Peyer's patch (tissue), 4 donors: ENCODE measurements around the gene NEURL1B.

Source experiments
- POLR2A ChIP-seq, 2 donors: fragments of 450-650 bp; IDR thresholded peaks; one replicate each; pipeline ENCODE4 v1.5.1; 2017; ENCODE audit warnings: antibody characterized with exemption in 2 of 2, mild to moderate bottlenecking in 2 of 2, moderate library complexity in 2 of 2
- TF ChIP-seq, protein P1 (sequence below), 6 experiments: fragments of 450-650 bp in 4 of 6; fragments of 200-600 bp in 2 of 6; sonication (generic) in 1 of 6; IDR thresholded peaks; one replicate each; pipeline ENCODE4 v1.5.1; 2017 to 2019; ENCODE audit warnings: antibody characterized with exemption in 6 of 6, mild to moderate bottlenecking in 3 of 6, moderate library complexity in 1 of 6

DNA sequence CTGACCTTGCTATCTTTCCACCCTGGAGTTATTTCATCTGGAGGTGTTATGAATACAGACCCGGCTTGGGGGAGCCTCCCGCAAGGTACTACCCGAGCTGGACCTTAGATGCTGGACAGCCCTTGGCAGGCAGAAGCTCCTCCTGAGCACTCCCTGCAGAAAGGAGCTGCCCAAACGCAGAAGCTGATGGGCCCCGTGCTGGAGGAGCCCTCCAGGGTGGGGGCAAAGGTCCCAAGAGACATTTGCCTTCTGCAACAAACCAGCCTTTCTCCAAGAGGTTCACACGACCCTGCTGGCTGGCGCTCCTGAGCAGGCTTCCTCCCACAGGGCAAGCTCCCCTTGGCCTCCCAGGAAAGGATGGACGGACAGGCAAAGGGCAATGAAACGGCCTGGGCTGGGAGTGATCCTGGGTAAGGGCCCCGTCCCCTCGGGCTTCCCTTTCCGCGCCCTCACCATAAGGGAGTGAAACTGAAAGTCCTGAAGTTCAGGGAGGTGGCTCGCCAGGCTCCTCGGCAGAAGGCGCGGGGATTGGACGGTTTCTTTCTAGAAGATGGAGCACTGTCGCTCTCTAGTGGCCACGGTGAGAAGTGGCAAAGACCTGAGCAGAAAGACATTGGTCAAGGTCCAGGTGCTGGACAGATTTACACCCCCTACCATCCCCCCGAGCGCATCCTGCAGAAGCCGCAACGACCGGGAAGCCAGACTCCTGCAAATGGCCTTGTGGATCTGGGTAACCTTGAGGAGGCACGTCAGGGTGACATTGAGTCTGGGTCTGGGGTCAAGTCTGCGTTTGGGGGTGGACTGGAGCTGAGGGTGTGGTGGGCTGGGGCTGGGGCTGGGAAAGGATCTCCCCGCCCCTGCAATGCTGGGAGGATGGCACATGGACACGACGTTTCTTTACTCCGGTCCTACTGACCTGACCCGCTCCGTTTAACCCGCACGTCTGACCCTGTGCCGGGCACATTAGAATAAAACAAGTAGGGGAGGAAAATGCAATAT is 56.4 kb downstream of the NEURL1B start:
- TF ChIP-seq, protein P1, sequence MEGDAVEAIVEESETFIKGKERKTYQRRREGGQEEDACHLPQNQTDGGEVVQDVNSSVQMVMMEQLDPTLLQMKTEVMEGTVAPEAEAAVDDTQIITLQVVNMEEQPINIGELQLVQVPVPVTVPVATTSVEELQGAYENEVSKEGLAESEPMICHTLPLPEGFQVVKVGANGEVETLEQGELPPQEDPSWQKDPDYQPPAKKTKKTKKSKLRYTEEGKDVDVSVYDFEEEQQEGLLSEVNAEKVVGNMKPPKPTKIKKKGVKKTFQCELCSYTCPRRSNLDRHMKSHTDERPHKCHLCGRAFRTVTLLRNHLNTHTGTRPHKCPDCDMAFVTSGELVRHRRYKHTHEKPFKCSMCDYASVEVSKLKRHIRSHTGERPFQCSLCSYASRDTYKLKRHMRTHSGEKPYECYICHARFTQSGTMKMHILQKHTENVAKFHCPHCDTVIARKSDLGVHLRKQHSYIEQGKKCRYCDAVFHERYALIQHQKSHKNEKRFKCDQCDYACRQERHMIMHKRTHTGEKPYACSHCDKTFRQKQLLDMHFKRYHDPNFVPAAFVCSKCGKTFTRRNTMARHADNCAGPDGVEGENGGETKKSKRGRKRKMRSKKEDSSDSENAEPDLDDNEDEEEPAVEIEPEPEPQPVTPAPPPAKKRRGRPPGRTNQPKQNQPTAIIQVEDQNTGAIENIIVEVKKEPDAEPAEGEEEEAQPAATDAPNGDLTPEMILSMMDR (IDR thresholded peaks at IDR 0.05): peak; percentile 65 to 98 (median 95)
- peak; percentile 44 to 48 for TF ChIP-seq POLR2A (IDR thresholded peaks at IDR 0.05)
